GM18508 (cell line): ENCODE measurements around the gene PFN1.

ENCODE experiments used
- ATAC-seq: cut with Tn5 transposase; IDR thresholded peaks from one replicate; pipeline ENCODE4 v1.9.1; 2021; ENCODE audit warnings: moderate number of reproducible peaks; ENCODE audit not compliant: insufficient read depth, unreplicated experiment

The PFN1 gene

DNA sequence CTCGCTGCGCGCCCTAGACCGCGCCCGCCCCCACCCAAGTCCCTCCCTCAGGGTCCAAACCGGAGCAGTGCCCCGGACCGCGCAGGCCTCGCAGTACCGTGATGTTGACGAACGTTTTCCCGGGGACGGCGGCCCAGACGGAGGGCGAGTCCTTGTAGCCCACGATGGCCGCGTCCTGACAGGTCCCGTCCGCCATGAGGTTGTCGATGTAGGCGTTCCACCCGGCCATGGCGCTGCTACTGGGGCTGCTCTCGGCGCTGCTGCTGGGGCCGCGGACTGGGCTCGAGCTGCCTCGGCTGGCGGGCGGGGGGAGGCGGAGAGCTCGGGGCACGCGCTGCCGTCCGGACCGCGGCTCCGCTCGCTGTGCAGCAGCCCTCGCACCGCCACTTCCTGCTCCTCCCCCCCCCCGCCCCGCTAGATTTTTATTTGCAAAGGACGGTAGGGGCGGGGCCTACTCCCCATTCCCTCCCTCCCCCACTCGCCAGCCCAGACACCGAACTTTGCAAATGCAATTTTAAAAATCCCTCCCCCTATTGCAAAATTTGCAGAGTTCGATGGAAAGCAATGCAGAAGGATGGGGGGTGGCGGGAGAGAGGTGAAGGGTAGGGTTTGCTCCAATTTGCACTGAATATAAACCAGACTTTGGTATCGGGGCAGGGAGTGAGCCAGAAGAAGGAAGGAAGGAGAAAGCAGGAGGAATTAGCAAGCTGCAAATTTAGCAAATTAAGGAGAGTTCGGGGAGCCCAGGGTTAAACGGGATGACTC lies at the start of gene PFN1:
TSS of gene PFN1 (minus strand) at position 365 of the 765 bp plus-strand sequence. CDS start at position 229, 136 bp downstream.
- ATAC-seq, result no peak

DNA sequence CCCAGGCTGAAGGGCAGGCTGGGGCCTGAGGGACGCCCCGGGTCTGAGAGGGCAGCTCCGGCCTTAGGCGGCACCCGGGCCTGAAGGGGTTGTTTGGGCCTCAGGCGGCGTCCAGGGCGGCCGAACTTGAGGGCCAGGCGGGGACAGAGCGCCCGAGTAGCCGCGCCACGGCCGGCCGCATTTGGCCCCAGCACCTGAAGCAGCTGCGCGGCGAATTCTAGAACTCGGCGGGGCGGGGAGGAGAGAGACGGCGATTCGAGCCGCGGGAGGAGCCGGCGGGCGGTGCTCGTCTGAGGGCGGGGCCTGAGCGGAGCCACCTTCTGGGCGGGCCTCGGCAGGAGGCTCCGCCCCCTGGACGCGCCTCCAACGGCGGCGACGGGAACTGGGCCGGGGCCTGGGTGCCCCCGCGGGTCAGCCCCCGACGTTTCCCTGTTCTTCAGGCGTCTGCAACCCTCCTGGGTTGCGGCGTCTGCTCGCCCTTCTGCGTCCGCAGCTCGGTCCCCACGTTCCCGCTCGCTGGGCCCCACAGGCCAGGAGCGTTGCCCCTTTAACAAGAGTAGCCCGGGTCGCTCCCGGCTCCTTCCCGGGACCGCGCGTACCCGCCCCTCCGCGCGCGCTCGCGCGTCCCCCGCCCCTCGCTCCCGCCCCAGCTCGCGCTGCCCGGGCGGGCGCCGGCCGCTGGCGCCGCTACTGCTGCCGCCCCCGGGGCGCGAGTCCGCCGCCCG lies 49.1 kb upstream of the PFN1 start, which contains the start of the genes INCA1 and KIF1C:
TSS of gene INCA1 (minus strand) at position 221 of the 725 bp plus-strand sequence. CDS start 3,085 bp downstream, outside the sequence.
TSS of gene KIF1C (plus strand) at position 649 of the 725 bp plus-strand sequence. CDS start 2,297 bp downstream, outside the sequence.
- ATAC-seq, result no peak

DNA sequence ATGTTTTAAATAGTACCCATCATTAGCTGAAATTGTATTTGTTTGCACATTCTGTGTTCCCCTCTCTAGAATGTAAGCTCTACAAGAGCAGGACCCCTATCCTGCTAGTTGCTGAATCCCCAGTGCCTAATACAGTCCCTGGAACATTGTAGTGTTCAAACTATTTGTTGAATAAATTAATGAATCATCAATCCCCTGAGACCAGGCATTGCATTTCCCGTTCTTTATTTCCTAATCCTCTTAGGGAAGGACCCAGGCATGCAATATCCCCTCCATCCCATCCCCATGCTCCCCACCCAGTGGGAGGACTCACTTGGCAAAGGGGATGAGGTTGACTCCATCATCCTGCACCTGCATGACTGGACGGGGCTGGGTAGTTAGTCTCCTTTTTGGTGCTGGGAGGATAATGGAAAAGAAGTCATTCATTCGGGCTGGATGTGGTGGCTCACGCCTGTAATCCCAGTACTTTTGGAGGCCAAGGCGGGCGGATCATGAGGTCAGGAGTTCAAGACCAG lies 45.8 kb upstream of the PFN1 start:
- no peak for ATAC-seq

DNA sequence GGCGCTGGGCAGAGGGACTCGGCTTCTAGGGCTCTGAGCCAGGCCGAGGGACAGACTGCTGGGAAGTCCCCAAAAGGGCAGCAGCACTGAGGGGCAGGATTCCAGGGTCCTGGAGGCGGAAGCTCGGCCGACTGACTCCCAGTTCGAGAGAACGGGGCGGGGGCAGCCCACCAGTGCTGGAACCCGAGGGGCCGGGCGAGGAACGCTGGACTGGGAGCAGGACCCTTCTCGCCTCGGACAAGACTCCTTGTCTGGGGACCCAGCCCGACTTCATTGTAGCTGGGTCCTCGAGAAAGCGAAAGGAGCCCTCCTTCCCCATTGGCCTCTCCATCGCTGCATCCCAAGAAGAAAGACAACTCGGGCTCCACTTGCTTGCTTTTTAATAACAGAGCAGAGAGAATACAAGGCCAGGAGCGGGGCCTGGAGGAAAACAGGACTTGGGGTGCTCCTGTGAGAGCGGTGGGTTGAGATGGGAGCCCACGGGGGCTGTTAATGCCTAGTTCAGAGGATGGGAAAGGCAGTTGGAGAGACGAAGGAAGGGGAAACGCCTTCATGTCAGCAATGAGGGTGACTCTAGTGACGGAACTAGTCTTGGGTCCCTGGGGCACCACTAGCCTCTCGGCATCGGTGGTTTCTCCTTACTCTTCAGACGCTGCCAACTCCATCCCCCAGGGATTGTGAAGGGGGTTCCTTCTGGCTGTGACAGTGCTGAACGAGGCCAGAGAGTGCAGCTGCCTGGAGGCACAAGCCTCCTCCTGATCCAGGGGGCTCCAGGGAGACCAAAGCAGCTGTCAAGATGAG lies 39.6 kb upstream of the PFN1 start:
- no peak for ATAC-seq

DNA sequence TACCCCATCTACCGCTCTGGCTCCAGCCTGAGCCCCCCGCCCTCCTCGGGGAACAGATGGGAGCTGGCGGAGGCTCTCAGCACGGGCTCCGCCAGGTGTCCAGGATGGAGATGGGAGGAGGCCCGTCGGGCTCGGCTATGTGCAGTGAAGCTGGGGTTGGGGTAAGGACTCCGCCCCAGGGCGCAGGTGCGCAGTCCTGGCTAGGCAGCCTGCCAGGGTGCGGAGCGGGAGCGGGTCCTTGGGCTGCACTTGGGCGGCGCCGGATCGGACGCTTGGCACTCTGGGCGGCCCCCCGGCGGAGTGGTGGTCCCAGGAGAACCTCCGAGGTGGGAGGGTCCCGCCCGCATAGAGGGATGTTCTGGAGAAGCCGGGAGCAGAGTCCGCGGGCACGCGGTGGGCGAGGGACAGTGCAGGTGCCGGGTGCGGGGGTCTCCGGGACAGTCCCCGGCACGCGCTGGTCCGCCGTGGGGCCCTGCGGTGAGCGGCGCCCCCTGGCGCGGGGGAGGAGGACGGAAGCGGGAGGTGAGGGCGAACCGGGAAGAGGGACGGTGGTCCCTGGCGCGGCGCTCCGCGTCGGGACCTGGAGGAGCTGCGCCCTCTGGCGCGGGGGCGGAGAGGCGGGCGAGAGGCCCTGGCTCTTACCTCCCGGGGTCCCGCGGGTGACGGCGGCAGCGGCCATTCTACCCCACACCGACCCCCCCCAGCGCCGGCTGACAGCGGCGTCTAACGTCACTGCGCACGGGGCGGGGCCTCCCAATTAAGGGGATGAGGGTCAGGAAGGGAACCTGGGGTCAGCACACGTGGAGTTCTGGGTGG lies 38.8 kb upstream of the PFN1 start, which contains the start of gene CAMTA2:
TSS of gene CAMTA2 (minus strand) at position 725 of the 816 bp plus-strand sequence. CDS start 1,453 bp downstream, outside the sequence.
- no peak for ATAC-seq

DNA sequence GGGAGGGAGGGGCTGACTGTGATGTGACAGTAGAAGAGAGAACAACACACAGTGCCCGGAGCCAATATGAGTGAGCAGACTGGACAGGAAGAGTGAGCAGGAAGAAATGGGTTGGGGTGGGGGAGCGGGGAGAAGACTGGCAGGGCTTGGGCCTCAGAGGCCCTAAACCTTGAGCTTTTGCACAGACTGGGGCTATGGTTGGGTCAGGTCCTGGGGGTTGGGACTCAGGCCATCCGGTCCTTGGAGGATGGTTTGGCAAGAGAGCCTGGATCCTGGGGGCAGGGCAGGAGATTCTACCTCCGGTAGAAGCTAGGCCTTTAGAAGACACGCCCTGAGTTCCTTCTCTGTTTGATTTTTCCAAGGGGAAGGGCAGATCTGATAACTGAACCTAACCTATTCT lies 38.1 kb upstream of the PFN1 start:
- no peak for ATAC-seq

DNA sequence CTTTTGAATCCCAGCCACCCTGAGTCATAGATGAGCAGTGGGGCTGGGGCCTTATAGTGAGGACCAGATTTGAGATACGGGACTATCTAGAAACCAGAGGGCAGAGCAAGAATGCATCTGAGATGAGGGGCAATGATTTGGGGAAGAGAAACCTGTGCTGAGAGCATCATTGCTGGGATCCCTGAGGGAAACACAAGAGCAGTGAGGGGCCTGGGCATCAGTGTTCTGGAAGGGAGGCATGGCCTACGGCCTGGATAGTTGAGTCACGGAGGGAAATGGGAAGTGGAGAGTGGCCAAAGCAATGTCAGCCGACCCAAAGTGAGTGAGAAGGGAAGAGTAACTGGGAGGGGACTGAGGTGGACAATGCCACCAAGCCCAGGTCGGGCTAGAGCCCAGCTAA lies 34.0 kb upstream of the PFN1 start:
- no peak for ATAC-seq

DNA sequence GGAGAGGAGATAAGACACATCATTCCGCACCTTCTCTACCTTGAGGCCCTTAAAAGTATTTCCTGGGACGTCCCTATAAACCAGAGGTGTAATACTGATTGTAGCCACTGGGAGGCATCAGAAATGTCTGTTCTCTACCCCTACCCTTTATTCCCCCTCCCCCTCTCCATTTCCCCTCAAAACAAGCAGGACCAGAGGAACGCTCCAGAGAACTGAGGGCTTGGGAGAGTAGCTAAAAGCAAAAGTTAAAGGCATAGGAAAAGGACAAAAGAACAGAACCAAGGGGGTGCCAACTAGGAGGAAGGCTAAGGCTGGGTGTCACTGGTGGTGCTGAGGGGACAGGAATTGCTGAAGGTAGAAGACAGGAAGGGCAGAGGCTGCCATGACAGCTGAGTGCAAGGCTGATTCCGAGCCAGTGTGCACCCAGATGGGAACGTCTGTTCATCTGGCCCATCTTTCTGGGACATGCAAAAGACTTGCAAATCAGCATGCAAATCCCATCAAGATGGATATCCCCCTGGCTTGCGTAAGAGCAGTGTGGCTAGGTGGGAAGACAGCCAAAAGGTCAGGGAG lies 32.4 kb upstream of the PFN1 start:
- ATAC-seq, result no peak

DNA sequence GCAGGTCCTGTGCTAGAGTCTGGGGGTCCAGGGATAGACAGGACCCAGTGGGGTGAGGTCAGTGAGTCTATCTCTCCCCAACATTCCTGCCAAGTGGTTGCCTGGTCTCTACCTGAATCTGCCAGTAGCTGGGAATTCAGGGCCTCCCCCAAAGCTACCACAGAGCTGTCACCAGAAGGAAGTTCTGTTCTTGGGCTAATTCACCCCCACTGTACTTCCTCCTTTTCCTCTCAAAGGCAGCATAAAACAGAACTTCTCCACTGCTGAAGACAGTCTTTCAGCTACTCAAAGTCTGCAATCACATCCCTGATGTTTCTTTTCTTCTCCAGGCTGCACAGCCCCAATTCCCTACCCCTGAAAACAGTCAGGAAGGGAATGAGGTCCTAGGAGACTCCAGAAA lies 30.4 kb upstream of the PFN1 start:
- no peak for ATAC-seq

DNA sequence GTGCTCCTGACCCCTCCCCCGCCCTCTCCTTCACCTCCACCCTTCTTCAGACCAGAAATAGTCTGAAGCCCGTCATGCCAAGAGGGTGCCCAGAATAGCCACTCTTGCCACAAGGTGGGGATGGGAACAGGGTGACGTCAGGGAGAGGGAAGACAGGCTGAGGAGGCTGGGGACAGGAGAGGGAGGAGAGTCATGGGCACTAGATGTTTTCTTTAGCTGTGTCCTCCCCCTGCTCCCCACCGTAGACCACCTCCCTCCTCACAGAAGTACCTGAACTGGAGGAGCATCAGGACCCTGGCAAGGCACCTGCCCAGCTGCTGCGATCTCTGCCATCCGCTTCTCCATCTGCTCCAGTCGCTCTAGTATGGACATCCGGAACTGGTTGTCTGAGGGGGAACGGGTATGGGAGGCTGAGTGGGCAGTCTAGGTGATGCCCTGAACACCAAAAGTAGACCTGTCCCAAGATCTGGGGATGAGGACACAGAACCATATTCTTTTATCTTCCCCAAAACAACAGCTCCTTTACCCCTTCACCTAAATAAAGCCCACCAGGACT lies 25.9 kb upstream of the PFN1 start:
- no peak for ATAC-seq

DNA sequence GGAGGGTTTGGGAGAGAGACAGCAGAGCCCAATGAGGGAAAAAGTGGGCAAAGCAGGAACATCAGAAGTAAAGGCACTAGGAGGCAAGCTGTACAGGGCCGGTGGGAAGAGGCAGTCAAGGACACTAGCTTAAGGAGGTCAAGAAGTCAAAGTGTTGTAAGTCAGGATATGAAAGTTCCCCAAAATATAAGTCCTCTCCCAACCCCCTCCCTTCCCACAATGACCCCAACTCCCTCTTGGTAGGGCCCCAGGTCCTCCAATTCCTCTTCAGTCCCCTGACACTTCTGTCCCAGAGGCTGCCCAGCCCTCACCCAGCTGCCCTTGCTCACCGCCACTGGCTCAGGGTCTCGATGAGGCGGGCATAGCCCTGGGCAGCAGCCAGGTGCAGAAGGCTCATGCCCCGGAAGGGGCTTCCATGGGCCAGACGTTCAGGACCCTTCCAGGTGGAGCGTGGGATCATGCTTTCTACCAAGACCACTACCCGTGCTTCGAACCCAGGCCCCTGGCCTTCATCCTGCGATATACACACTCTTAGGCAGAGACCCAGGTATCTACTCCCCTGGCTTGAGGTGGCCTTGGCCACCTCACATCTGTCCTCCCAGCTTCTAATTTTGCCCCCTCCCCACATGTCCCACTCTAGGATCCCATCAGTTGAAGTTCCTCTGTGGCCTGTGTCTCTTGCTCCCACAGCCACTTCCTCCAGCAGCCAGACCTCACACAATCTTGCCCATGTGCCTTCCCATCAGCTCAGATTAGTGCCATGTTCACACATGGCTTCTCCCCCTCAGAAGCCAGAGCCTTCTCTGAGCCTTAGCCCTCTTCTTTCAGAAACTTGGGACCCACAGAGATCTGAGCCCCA lies 25.2 kb upstream of the PFN1 start:
- no peak for ATAC-seq

DNA sequence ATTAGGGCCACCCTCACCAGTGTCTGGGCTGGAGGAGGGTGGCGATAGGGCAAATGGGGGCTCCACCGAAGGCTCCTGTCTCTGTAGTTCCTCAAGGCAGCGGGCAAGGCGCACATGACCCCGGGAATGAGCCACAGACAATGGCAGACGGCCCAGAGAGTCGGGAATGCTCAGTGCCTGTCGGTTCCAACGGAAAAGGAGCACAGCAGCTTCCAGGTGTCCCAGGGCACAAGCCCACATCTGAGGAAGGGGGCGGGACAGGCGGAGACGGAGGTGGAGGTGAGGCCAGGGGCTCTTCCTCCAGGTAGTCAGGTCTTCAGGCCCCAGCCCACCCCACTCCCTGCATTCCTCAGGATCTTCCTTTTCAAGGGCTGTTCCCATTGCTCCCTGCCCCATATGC lies 24.4 kb upstream of the PFN1 start:
- no peak for ATAC-seq

DNA sequence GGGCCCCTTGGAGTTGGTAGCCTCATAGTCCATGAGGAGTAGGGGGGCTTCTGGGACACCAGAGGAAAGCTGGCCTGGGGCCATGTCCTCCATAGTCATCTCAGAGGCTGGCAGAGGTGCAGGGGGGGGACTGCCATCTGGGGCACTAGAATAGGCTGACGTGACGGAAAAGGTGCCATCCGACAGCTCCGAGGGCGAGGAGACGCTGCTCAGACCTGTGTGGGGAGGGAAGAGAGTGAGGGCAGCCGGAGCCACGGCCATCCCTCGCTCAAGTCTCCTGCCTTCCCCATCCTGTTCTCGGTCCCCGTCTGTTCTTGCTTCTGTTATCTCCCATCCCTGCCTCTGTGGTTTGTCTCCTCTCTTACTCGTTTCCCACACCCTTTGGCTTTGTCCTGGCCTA lies 24.0 kb upstream of the PFN1 start:
- no peak for ATAC-seq

DNA sequence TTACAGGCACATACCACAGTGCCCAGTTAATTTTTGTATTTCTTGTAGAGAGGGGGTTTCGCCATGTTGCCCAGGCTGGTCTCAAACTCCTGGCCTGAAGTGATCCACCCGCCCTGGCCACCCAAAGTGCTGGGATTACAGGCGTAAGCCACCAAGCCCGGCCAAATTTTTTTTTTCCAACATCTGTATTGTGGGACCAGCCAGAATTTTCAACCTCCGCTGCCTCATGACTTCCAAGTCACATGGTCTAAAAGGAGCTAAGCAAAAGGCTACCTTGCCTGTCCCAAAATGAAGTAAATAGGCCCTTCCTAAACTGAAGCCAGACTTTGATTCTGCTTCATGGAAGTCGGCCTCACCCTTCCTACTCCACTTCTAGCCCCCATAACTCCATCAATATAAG lies 23.5 kb upstream of the PFN1 start:
- ATAC-seq, result no peak

DNA sequence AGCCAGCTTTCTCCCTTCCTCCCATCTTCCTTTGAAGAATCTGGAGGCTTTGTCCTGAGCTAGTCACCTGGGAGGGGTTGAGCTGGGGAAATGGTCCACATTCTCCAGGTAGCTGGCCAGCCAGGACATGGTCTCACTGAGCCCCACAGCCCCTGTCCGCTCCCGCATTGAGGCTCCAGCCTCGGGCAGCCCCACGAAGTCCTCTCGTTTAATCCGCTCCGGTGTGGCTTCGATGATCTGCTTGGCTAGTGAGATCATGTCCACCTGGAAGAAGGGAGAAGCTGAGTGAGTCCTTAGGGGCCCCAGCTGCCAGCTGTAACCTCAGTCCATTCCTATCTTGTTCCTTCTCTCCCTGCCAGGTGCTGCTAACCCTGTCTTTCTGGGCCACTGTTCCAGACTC lies 21.9 kb upstream of the PFN1 start:
- no peak for ATAC-seq

DNA sequence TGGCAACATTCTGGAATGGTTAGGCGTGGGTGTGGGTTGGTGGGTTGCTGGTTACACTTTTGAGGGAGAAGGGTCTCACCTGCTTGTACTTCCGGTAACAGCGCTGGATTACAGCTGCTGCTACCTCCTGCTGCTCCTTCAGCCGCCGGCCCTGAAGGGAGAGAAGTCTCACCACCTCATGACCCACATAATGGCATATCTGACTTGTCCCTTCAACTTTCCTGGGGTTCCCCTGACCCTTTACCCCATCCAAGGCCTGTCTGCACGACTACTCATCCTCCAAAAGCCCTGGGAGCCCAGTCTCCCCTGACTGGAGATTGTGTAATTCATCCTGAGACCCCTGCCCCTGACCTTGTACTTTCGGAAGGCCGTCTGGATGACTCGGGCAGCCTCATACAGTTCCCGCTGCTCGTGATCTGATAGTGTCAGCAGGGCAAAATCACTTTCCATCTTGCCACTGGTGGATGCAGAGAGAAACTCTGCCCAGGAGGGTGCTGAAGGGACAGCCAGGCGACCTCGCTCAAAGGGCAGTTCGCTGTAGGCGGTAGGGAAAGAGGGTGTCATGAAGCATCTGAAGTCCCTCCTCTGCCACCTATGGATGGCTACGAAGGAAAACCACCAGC lies 21.3 kb upstream of the PFN1 start:
- ATAC-seq, result no peak

DNA sequence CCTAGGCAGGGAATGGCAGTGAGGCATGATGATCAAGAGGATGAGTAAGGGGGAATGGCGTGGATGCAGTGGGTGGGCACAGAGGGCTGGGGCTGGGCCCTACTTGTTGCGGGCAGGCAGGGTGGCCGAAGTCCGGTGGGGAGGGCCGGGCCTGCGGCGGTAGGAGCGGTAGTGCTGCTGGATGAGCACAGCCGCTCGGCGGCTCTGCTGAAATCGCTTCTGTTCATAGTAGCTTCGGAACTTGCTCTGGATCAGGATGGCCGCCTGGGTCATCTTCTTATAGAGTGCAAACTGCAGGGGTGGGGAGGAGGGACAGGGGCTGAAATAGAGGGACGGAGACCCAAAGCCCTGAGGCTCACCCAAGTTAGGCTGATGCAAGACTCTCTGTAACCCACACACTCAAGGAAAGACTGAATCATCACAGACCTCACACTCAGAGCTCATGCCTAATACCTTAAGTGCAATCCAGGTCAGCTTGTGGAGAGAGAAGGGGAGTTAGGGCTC lies 20.8 kb upstream of the PFN1 start:
- no peak for ATAC-seq
